ENCODE results near the gene SZT2. TPM values are rescaled to one million over a fixed set of nuclear protein-coding genes. Genes with fewer than 3 reads are reported as not detected.
"Not testable (repeated sequence)": the region's sequence is repeated elsewhere in the genome, so short reads cannot be mapped to it uniquely, and the experiment has no call there.

SZT2 gene
- total RNA-seq, 2 experiments from 2014 or later, result 66.6 to 74.3 TPM

- Mint-ChIP-seq H3K27me3 (peaks cover 12% of the 10 kb centered on the region), H3K36me3 (ENCODE audit: low read depth) (peaks cover 2% of the 10 kb centered on the region), H3K4me1 (no peaks in the 10 kb centered on the region), H3K4me3 (no peak overlapping the region), H3K27ac (no peak overlapping the region), H3K9me3 (peaks cover 21% of the 10 kb centered on the region)
- POLR2A ChIA-PET, result no interaction called here
- no peak for DNase-seq
- CTCF ChIA-PET, result no interaction called here
These were observed 98.5 kb downstream of the SZT2 start for GRCh38 chr1:43488165-43488564.

- Mint-ChIP-seq H3K4me1 (no peaks in the 10 kb centered on the region), H3K9me3 (peaks cover 21% of the 10 kb centered on the region), H3K27ac (no peak overlapping the region), H3K27me3 (peaks cover 18% of the 10 kb centered on the region), H3K4me3 (no peak overlapping the region), H3K36me3 (ENCODE audit: low read depth) (peaks cover 2% of the 10 kb centered on the region)
- CTCF ChIA-PET, result no interaction called here
- POLR2A ChIA-PET, result no interaction called here
- DNase-seq, result no peak
These were observed 101.4 kb downstream of the SZT2 start for GRCh38 chr1:43491061-43491460.

- ChIA-PET POLR2A (no interaction called here), CTCF (no interaction called here)
- no peak overlapping the region for H3K27ac Mint-ChIP-seq
- H3K36me3 Mint-ChIP-seq (ENCODE audit: low read depth), result peaks cover 2% of the 10 kb centered on the region
- peaks cover 19% of the 10 kb centered on the region for H3K27me3 Mint-ChIP-seq
- no peak for DNase-seq
- H3K9me3 Mint-ChIP-seq, result peaks cover 15% of the 10 kb centered on the region
- H3K4me1 Mint-ChIP-seq, result no peaks in the 10 kb centered on the region
- H3K4me3 Mint-ChIP-seq, result no peak overlapping the region
These were observed 103.1 kb downstream of the SZT2 start for GRCh38 chr1:43492826-43493225.

GRCh38 chr1:43493661-43494450 is 104.2 kb downstream of the SZT2 start:
- Mint-ChIP-seq H3K9me3 (peaks cover 8% of the 10 kb centered on the region), H3K27ac (no peak overlapping the region), H3K4me1 (no peaks in the 10 kb centered on the region), H3K4me3 (no peak overlapping the region), H3K27me3 (peaks cover 18% of the 10 kb centered on the region), H3K36me3 (ENCODE audit: low read depth) (peaks cover 2% of the 10 kb centered on the region)
- ChIA-PET CTCF (no interaction called here), POLR2A (no interaction called here)
- DNase-seq, result no peak

- H3K27ac Mint-ChIP-seq, result no peak overlapping the region
- peaks cover 15% of the 10 kb centered on the region for H3K27me3 Mint-ChIP-seq
- H3K36me3 Mint-ChIP-seq (ENCODE audit: low read depth), result no peaks in the 10 kb centered on the region
- ChIA-PET CTCF (no interaction called here), POLR2A (no interaction called here)
- DNase-seq, result no peak
- H3K4me3 Mint-ChIP-seq, result no peak overlapping the region
- no peaks in the 10 kb centered on the region for H3K4me1 Mint-ChIP-seq
- H3K9me3 Mint-ChIP-seq, result peaks cover 3% of the 10 kb centered on the region
These were observed 105.5 kb downstream of the SZT2 start for GRCh38 chr1:43495204-43495603.

- H3K9me3 Mint-ChIP-seq, result no peaks in the 10 kb centered on the region
- CTCF ChIA-PET, result interaction anchor here (1.1 kb wide), 1 partner anchor 67 kb away, joined by 3 read pairs; no protein-coding TSS in a partner anchor
These were observed 110.2 kb downstream of the SZT2 start for GRCh38 chr1:43499898-43500297.

GRCh38 chr1:43501806-43502205 is 112.1 kb downstream of the SZT2 start:
- H3K27me3 Mint-ChIP-seq; H3K36me3 Mint-ChIP-seq (ENCODE audit: low read depth); H3K27ac Mint-ChIP-seq; H3K4me3 Mint-ChIP-seq; H3K9me3 Mint-ChIP-seq; DNase-seq; POLR2A ChIA-PET; H3K4me1 Mint-ChIP-seq; CTCF ChIA-PET: not testable (repeated sequence)

More at GRCh38 chr1:43499898-43500297, 110.2 kb downstream of the SZT2 start:
- POLR2A ChIA-PET, result no interaction called here
- Mint-ChIP-seq H3K4me1 (no peaks in the 10 kb centered on the region), H3K27me3 (peaks cover 7% of the 10 kb centered on the region), H3K4me3 (no peak overlapping the region), H3K36me3 (ENCODE audit: low read depth) (no peaks in the 10 kb centered on the region), H3K27ac (no peak overlapping the region)
- DNase-seq, result no peak

GRCh38 chr1:43503534-43503933 is 113.8 kb downstream of the SZT2 start:
- H3K4me3 Mint-ChIP-seq, result no peak overlapping the region
- ChIA-PET POLR2A (no interaction called here), CTCF (no interaction called here)
- no peaks in the 10 kb centered on the region for H3K4me1 Mint-ChIP-seq
- no peaks in the 10 kb centered on the region for H3K9me3 Mint-ChIP-seq
- H3K36me3 Mint-ChIP-seq (ENCODE audit: low read depth), result no peaks in the 10 kb centered on the region
- no peak overlapping the region for H3K27ac Mint-ChIP-seq
- H3K27me3 Mint-ChIP-seq, result peaks cover 1% of the 10 kb centered on the region
- DNase-seq, result no peak

Small RNAs within 50 kb of the gene (microRNA-seq; reads per million reads assigned to microRNA genes)
- 1.5 reads per million for gene MIR6734 (ENCODE audit: borderline microRNAs expressed, borderline replicate concordance)
- not detected for gene MIR6735 (ENCODE audit: borderline microRNAs expressed, borderline replicate concordance)

Other genes starting within 250 kb of the SZT2 start
- gene EBNA1BP2, start 217.6 kb upstream of the SZT2 start, total RNA-seq, result 10 to 100 TPM; 40.5 to 45.8 TPM
- not detected for gene CFAP57, start 217.6 kb upstream of the SZT2 start, total RNA-seq
- not detected for gene TMEM125, start 119.9 kb upstream of the SZT2 start, total RNA-seq
- gene C1orf210, start 104.3 kb upstream of the SZT2 start, total RNA-seq, result not detected
- gene TIE1, start 88.9 kb upstream of the SZT2 start, total RNA-seq, result not detected
- not detected for gene MPL, start 52.1 kb upstream of the SZT2 start, total RNA-seq
- gene CDC20, start 30.9 kb upstream of the SZT2 start, total RNA-seq, result 100 to 1,000 TPM; 176 to 188 TPM
- 10 to 100 TPM; 77.1 to 85.0 TPM for gene ELOVL1, start 21.9 kb upstream of the SZT2 start, total RNA-seq
- gene MED8, start 99 bp upstream of the SZT2 start, total RNA-seq, result 10 to 100 TPM; 30.2 to 33.3 TPM
- 10 to 100 TPM; 20.6 to 25.8 TPM for gene HYI, start 64.0 kb downstream of the SZT2 start, total RNA-seq
- gene PTPRF, start 141.0 kb downstream of the SZT2 start, total RNA-seq, result under 1 TPM; 0.37 to 0.42 TPM

Measured in activated CD4-positive, alpha-beta T cell treated with anti-CD3 and anti-CD28 coated beads, Interleukin-2, amount 10 ng/mL, durations not matched to agents 7 days and 5 days (primary cell).